GM12874 (cell line): ENCODE results near the gene TBX10.

Experiments used
- TF ChIP-seq, protein P1 (sequence below): IDR thresholded peaks from 2 replicates; pipeline ENCODE4 v1.5.1; 2011; ENCODE audit warnings: low read depth, mild to moderate bottlenecking, control low read depth, low read length, moderate library complexity; ENCODE audit not compliant: insufficient read depth

Gene TBX10

DNA sequence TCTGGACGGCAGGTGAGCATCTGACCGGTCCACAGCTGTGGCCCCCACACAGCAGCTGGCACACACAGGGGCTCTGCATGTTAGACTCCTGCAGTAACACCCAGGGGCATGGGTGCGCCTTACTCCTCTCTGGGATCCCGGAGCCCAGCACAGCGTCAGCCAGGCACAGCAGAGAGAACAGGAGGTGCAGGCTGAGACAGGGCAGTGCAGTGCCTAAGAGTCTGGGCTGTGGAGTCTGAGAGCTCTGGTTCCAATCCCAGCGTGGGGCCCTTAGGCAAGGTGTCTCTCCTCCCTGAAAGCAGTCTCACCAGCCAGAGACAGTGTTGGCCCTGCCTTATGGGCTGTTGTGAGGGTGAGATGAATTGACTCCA, 12.1 kb downstream of the TBX10 start:
- TF ChIP-seq, protein P1, sequence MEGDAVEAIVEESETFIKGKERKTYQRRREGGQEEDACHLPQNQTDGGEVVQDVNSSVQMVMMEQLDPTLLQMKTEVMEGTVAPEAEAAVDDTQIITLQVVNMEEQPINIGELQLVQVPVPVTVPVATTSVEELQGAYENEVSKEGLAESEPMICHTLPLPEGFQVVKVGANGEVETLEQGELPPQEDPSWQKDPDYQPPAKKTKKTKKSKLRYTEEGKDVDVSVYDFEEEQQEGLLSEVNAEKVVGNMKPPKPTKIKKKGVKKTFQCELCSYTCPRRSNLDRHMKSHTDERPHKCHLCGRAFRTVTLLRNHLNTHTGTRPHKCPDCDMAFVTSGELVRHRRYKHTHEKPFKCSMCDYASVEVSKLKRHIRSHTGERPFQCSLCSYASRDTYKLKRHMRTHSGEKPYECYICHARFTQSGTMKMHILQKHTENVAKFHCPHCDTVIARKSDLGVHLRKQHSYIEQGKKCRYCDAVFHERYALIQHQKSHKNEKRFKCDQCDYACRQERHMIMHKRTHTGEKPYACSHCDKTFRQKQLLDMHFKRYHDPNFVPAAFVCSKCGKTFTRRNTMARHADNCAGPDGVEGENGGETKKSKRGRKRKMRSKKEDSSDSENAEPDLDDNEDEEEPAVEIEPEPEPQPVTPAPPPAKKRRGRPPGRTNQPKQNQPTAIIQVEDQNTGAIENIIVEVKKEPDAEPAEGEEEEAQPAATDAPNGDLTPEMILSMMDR = no peak

DNA sequence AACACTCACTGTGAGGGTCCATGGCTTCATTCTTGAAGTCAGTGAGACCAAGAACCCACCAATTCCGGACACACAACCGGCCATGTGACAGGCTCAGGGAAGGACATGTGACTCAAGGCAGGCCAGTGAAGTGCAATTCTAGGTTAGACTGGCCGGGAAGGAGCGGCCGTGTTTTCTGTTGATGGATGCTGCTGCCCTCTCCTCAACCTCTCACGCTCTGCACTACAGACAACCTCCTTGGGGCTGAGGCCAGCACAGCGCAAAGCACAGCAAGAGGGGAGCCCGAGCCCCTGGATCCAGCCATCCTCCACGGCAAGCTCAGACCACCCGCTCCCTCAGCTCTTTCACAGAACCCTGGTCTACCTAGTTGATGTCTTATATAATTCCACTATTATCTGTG, 12.6 kb downstream of the TBX10 start:
- TF ChIP-seq, protein P1 = no peak

DNA sequence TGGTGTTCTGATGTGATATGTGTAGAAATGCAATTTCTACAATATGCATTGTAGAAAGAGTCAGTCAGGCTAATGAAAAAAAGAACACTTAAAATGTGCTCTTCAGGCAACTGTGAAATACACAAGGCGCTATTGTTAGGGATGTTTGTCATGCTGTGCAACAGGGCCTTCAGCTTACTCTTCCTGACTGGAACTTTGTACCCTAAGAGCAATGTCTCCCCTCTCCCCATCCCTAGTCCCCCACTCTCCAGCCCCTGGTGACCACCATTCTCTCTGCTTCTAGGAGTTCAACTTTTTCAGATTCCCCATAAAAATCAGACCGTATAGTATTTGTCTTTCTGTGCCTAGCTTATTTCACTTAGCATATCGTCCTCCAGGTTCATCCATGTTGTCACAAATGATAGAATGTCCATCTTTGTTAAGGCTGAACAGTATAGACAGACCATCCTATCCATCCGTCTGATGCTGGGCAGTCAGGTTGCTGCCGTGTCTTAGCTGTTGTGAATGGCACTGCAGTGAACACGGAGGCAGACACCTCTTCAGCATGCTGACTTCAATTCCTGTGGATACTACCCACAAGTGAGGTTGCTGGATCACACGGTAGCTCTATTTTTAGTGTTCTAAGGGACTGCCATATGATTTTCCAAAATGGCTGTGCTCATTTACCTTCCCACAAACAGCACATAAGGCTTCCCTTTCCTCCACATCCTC, 22.2 kb downstream of the TBX10 start:
- TF ChIP-seq, protein P1 = no peak

DNA sequence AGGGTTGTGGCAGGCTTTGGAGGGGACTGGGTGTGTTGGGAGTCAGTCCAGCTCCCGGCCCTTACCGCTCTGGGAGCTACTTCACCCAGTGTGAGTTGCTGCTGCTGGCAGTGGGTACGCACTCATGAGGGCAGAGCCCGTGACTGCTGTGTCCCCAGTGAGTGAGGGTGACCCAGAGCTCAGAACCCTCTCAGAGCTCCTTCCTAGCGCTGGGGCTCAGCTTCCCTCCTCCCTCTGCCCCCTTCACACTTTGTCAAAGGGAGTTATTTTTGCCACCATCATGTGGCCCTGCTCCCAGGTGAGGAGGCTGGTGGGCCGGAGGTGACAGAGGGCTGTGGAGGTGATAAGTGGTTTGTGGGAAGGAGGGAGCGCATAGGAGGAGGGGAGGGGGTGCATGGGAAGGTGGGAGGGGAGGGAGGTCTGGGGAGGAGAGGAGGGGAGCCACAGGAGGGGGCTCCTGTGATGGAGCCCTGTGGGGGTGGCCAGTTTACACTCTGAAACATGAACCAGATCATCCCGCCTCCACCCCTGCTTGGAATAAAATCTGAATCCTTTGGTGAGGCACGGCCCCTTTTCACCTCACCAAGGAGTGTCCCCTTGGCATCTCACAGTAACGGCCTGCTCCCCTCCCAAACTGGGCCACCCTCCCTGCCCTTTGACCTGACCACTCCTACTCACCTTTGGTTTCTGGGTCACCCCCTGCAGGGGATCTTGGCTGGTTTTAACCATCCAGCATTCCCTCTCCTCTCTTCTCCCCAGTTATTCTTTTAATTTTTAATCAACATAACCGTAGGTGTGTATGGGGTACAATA, 22.9 kb downstream of the TBX10 start:
- TF ChIP-seq, protein P1 = no peak

DNA sequence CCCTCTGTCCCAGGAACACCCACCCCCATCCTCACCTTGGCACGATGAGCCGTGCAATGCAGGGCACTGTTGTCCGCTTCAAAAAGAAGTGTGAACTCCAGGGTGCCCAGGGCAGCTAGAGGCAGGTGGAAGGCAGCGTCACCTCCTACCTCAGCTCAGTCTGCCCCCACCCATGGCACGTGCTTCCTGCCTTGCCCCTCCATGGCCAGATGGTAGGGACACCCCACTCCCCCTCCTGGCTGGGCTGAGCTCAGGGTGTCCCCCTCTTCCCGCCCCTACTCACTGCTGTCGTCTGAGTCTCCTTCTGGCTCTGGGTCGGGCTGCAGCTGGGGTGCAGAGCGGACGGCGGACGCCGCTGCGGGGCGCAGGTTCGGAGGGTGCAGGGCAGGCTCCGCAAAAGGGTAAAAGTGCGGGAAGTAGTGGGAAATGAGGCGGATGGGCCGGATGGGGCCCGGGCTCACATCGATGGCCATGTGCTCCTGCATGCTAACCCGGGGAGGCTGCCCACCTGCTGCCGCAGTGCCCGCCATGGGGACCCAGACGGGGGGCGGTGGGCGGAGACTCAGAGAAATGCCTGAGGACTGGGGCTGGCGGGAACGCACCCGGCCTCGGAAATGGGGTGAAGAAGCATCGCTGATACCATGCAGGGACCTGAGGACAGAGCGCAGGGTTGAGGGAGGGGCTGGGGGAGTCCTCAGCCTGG, 23.7 kb downstream of the TBX10 start:
- TF ChIP-seq, protein P1 = no peak

DNA sequence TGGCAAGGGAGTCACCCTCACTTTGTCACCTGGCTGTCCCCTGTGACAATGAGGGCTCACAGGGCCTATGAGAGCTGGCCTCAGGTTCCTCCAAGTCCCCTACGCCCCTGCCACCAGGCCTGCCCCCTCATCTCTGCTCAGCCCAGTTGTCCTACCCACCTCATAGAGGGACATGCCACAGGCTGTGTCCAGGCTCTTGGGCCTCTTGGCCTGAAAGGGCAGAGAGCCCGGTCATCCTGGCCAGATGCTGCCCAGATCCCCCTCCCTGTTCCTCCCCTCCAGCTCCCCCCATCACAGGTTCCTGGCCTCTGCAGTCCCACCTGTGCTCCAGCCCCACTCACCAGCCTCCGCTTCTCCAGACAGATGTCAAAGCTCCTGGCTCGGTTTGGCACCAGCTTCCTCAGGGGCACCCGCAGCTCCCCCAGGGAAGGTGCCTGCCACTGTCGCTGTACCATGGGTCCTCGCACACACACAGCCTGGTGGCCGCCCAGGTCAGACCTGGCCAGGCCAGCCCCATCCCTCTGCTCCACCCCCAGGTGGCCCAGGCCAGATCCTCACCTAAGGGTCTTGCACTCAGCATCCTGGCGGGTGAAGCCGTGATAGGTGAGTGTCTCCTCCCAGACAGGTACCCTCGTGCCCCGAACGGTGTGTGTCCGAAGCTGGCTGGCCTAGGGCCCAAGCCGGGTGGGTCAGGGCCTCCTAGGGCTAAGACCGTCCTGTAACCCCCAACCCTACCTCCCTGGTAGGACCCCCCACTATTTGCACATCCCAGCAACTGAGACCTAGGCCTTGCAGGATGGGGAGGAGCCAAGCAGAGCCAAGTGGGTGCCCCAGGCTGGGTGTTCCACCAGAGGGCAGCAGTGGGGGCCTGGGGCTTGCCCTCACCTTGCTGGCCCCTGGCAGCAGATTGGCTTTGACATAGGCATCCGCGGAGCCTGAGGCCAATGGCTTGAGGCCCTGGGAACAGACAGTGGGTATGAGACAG, 24.5 kb downstream of the TBX10 start:
- TF ChIP-seq, protein P1 = peak; percentile 81
